SK-N-SH (cell line): ENCODE measurements around the gene MRRF.

Experiments
- CTCF ChIP-seq: fragments of 200-600 bp; sonication (generic); IDR thresholded peaks from 2 replicates; pipeline ENCODE4 v1.6.1; 2017; ENCODE audit warnings: antibody characterized with exemption, mild to moderate bottlenecking, moderate library complexity
- MAX ChIP-seq: IDR thresholded peaks from 2 replicates; pipeline ENCODE4 v1.4.0; 2012; ENCODE audit warnings: low read depth
- MXI1 ChIP-seq: IDR thresholded peaks from 2 replicates; pipeline ENCODE4 v1.6.1; 2012; ENCODE audit warnings: mild to moderate bottlenecking, low read depth, low read length, improper control_type of control experiment
- NFIC ChIP-seq: IDR thresholded peaks from 2 replicates; pipeline ENCODE4 v1.4.0; 2012; ENCODE audit warnings: borderline replicate concordance
- RCOR1 ChIP-seq: fragments of 150-350 bp; IDR thresholded peaks from 2 replicates; pipeline ENCODE4 v1.6.1; 2017; ENCODE audit warnings: antibody characterized with exemption, low read length
- YY1 ChIP-seq: IDR thresholded peaks from 2 replicates; pipeline ENCODE4 v1.4.0; 2012; ENCODE audit warnings: low read depth, mild to moderate bottlenecking

DNA sequence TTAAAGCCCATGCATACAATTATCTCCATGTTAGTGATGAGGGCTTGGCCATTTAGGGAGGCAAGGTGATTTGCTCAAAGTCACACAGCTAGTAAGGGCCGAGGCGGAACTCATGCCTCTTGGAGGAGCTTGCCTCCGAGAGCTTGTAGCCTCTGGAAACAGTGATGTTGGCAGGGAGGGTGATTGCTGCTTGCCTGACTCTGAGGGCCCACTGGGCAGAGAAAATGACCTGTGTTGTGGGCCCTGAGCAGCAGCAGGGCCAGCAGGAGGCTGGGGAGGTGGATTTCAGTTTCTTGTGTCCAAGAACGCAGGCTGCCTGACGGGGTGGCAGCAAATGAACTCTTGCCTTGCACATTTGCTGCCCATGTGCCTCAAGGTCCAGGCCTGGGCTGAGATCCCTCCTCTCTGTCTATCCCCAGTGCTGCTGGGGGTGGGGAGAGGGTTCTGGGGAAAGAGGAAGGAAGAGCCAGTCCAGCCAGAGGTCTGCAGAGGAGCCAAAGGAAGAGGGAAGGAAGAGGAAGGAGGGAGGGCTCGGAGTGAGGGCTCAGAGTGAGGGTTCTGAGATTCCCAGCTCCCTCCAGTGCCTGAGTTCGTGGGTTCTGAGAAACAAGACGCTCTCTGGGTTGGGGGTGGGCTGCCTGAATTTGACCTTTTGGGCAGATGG lies 90.0 kb downstream of the MRRF start:
- TF ChIP-seq RCOR1 = no peak
- no peak for TF ChIP-seq MAX
- no peak for TF ChIP-seq MXI1
- TF ChIP-seq YY1 = no peak
- TF ChIP-seq NFIC = no peak
- TF ChIP-seq CTCF = no peak
